ENCODE results near the gene BIRC6. TPM values are rescaled to one million over a fixed set of nuclear protein-coding genes. Genes with fewer than 3 reads are reported as not detected.
"Not testable (repeated sequence)": the region's sequence is repeated elsewhere in the genome, so short reads cannot be mapped to it uniquely, and the experiment has no call there.

BIRC6 gene, protein sequence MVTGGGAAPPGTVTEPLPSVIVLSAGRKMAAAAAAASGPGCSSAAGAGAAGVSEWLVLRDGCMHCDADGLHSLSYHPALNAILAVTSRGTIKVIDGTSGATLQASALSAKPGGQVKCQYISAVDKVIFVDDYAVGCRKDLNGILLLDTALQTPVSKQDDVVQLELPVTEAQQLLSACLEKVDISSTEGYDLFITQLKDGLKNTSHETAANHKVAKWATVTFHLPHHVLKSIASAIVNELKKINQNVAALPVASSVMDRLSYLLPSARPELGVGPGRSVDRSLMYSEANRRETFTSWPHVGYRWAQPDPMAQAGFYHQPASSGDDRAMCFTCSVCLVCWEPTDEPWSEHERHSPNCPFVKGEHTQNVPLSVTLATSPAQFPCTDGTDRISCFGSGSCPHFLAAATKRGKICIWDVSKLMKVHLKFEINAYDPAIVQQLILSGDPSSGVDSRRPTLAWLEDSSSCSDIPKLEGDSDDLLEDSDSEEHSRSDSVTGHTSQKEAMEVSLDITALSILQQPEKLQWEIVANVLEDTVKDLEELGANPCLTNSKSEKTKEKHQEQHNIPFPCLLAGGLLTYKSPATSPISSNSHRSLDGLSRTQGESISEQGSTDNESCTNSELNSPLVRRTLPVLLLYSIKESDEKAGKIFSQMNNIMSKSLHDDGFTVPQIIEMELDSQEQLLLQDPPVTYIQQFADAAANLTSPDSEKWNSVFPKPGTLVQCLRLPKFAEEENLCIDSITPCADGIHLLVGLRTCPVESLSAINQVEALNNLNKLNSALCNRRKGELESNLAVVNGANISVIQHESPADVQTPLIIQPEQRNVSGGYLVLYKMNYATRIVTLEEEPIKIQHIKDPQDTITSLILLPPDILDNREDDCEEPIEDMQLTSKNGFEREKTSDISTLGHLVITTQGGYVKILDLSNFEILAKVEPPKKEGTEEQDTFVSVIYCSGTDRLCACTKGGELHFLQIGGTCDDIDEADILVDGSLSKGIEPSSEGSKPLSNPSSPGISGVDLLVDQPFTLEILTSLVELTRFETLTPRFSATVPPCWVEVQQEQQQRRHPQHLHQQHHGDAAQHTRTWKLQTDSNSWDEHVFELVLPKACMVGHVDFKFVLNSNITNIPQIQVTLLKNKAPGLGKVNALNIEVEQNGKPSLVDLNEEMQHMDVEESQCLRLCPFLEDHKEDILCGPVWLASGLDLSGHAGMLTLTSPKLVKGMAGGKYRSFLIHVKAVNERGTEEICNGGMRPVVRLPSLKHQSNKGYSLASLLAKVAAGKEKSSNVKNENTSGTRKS (N-terminal part only)
- total RNA-seq (2014; rRNA removed; shearing (Covaris generic)) = 52.1 and 59.7 TPM in 2 replicates

GRCh38 chr2:32356681-32357317, at the start of gene BIRC6:
BIRC6 (plus strand) TSS chr2:32357023; CDS start chr2:32357162, 139 bp downstream.
- DNase-seq (ENCODE audit: low read depth) = peak; percentile 97

DNA sequence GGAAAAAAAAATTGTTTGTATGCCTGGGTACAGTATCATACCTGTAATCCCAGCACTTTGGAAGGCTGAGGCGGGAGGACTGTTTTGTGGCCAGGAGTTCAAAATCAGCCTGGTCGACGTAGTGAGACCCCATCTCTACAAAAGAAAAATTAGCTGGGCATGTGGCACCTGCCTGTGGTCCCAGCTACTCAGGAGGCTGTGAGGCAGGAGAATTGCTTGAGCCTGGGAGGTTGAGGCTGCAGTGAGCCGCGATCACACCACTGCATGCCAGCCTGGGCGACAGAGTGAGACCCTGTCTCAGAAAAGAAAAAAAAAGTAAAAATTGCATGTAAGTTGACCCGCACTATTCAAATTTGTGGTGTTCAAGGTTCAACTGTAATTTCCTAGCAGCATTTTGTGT, 46.2 kb upstream of the BIRC6 start:
- DNase-seq (ENCODE audit: low read depth) = no peak

GRCh38 chr2:32314886-32315285, 41.9 kb upstream of the BIRC6 start:
- no peak for DNase-seq (ENCODE audit: low read depth)

GRCh38 chr2:32328679-32329078, 28.1 kb upstream of the BIRC6 start:
- not testable (repeated sequence) for DNase-seq (ENCODE audit: low read depth)

GRCh38 chr2:32329180-32329980, 27.4 kb upstream of the BIRC6 start:
- not testable (repeated sequence) for DNase-seq (ENCODE audit: low read depth)

DNA sequence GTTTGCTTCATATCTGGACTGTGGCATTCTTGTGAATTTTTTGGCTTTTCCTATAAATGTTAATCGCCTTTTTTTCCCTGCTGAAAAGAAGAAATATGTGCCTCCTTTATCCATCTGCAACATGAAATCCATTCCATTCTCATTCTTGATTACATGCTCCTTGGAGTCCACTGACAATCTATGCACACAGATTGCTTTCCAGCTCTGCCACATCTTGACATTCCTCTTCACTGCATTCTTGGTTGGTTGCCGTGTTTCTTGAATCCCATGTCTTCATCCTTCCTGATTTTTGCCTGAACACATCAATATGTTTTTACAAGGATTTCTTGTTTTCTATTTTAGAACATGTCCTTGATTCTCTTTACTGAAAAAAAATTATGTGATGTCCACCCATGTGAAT, 26.7 kb upstream of the BIRC6 start:
- DNase-seq (ENCODE audit: low read depth) = no peak

DNA sequence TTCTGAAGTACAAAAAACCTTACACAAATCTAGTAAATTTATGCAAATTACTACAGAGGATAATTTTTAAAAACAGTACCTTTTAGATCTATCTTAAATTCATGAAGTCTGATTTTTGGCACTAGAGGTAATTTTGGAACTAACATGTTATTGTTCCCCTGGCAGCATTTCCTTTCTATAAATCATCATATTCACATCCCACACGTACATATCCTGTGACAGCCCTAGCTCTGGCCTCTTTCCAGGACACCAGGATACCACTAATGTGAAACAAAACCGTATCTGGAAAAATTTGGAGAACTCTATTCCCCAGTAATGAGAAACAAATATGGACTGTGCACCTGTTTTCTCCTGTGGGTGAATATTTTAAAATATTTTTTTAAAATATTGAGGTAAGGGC, 14.0 kb upstream of the BIRC6 start:
- no peak for DNase-seq (ENCODE audit: low read depth)

- DNase-seq (ENCODE audit: low read depth) = not testable (repeated sequence)
Measured at GRCh38 chr2:32350797-32351196, 6.0 kb upstream of the BIRC6 start.

DNA sequence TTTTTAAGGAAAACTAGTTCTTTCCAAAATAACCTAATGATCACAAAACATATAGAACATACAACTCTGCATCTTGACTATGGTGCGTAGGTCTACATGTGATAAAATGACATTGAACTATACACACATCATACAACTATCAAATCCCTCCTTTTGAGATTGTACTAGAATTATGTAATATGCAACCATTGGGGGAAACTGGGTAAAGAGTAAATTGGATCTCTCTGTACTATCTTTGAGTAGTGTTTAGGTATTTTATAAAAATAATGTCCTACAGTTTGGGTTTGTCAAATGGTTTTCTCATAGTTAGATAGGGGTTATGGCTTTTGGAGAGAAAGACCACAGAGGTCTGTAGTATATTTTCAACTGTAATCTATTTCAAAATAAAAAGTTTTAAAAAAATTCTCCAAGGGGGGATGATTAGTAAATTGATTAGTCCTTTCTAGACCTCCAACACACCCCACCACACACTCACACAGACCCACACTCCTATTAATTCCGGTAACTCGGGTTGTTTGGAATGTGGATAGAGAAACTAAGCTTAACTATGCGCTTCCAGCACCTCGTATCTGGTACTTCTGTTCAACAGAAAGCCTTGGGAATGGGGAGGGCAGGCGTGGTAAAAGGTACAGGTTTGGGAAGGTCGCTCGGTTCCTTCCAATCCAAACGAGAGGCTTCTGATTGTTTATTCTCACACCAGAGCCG, 695 bp upstream of the BIRC6 start:
- no peak for DNase-seq (ENCODE audit: low read depth)

DNA sequence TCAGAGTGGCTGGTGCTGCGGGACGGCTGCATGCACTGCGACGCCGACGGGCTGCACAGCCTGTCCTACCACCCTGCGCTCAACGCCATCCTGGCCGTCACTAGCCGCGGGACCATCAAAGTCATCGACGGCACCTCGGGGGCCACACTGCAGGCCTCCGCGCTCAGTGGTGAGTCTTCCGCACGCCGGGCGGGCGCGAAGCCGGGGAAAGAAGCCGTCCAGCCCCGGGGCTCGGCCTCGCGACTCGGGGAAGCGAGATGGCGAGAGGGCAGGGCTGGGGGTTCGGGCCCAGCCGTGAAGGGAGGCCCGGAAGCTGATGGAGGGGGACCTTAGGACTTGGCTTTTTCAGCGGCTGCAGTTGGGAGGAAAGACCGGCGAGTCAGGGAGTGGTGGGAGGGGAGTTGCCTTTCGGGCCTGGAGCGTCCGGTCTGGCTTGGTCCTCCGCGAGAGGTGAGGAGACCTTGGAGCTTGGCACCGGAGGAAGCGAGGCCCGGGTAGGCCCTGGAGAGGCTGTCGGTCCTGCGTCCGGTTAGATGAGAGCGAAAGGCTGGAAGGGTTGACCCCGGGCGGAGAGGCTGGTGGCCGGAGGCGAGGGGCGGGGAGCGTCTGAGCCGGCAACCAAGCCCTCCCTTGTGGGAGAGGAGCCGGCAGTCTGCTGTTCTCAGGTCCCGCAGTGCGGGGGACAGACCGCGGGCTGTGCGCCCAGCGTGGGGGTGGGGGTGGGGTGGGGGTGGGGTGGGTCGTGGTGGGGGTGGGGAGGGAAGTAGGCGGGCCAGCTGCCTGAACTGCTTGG, 691 bp downstream of the BIRC6 start:
- peak; percentile 38 for DNase-seq (ENCODE audit: low read depth)

GRCh38 chr2:32358111-32358482, 1.3 kb downstream of the BIRC6 start:
- peak; percentile 15 for DNase-seq (ENCODE audit: low read depth)

DNA sequence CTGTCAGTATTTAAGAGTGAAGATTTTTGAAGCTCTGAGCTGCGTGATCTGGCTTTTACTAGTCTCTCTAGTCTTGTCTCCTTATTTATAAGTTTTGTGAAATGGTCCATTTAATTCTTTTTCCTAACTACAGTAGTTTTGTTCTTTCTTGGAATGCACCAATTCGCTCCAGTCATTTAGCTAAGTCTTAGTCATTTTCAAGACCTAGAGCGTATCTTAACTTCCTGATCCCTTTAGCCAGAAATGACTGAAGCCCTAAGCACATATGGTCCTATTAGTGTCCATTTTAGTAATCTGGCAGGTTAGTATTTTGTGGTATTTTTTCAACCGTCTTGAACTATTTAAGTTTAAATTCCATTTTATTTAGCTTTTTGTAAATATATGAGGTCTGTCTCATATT, 3.6 kb downstream of the BIRC6 start:
- no peak for DNase-seq (ENCODE audit: low read depth)

GRCh38 chr2:32362997-32363396, 6.2 kb downstream of the BIRC6 start:
- not testable (repeated sequence) for DNase-seq (ENCODE audit: low read depth)

- no peak for DNase-seq (ENCODE audit: low read depth)
Measured at GRCh38 chr2:32363597-32363996, 6.8 kb downstream of the BIRC6 start.

- not testable (repeated sequence) for DNase-seq (ENCODE audit: low read depth)
Measured at GRCh38 chr2:32364290-32364689, 7.5 kb downstream of the BIRC6 start.

DNA sequence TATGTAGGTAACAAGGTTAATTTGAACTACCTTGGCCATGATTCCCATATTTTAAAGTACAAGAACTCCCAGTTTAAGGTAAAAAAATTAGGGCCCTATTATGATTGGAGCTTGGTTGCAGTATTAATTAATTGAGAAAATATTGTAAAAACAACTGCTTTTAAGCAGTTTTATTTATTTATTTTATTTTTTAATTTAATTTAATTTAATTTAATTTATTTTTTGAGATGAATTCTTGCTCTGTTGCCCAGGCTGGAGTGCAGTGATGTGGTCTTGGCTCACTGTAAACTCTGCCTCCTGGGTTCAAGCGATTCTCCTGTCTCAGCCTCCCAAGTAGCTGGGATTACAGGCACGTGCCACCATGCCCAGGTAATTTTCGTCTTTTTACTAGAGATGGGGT, 8.9 kb downstream of the BIRC6 start:
- DNase-seq (ENCODE audit: low read depth) = not testable (repeated sequence)

DNA sequence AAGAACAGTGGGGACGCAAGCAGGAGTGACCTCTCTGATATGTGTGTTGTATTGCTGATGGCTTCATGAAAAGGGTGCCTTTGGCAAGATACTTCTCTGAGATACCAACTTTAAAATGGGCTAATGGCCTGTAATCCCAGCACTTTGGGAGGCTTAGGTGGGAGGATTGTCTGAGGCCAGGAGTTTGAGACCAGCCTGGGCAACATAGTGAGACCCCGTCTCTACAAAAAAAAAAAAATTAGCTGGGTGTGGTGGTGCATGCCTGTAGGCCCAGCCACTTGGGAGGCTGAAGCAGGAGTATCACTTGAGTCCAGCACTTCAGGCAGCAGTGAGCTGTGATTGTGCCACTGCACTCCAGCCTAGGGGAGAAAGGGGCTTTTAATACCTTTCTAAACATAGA, 9.8 kb downstream of the BIRC6 start:
- DNase-seq (ENCODE audit: low read depth) = no peak

- no peak for DNase-seq (ENCODE audit: low read depth)
Measured at GRCh38 chr2:32369222-32369621, 12.4 kb downstream of the BIRC6 start.

GRCh38 chr2:32370942-32371341, 14.1 kb downstream of the BIRC6 start:
- DNase-seq (ENCODE audit: low read depth) = not testable (repeated sequence)
